ENCODE measurements around the gene SYNE4. TPM values are rescaled to one million over a fixed set of nuclear protein-coding genes. Genes with fewer than 3 reads are reported as not detected.
A peak's percentile ranks its signal among the peaks of the same experiment; 100 is the strongest.

Gene SYNE4
- total and polyA plus RNA-seq, 2 of the 4 experiments (the other 2 are of a cell fraction) = 0.27 TPM; not detected in 1

- TF ChIP-seq RFX5 (IDR thresholded peaks at IDR 0.05; ENCODE audit: low read depth, low read length) = no peak
- no peak for TF ChIP-seq BHLHE40 (IDR thresholded peaks at IDR 0.05; ENCODE audit: low read depth, low read length)
Measured at GRCh38 chr19:35959040-35959967, 49.3 kb downstream of the SYNE4 start (continued).

GRCh38 chr19:35958660-35959039 is 50.0 kb downstream of the SYNE4 start:
- Histone ChIP-seq H3K4me3 (ENCODE audit: insufficient read depth, low read depth, low read length) (no peak overlapping the region), H2BK5ac (ENCODE audit: low read depth, low read length, poor library complexity, severe bottlenecking) (no peak overlapping the region), H4K91ac (ENCODE audit: insufficient read depth, low read depth, low read length) (no peak overlapping the region), H3K9me1 (ENCODE audit: insufficient read depth, low read length) (no peaks in the 10 kb centered on the region), H3K27me3 (ENCODE audit: control insufficient read depth, insufficient read depth, low read length) (peaks cover 36% of the 10 kb centered on the region), H3K14ac (replicated peaks; ENCODE audit: low read depth, low read length) (no peak overlapping the region), H3K4ac (ENCODE audit: low read depth, low read length) (no peak overlapping the region), H3K9ac (ENCODE audit: low read depth, low read length) (no peak overlapping the region), H2AFZ (replicated peaks; ENCODE audit: low read length, poor library complexity) (peak overlapping the region; percentile 65), H3K56ac (ENCODE audit: extremely low read depth, insufficient read depth, low read length) (no peak overlapping the region), H4K8ac (ENCODE audit: low read depth in 2 of 2, low read length in 2 of 2) (no peak overlapping the region), H2AK5ac (ENCODE audit: low read depth, low read length) (no peak overlapping the region), H3K4me1 (ENCODE audit: control insufficient read depth, insufficient read depth, low read length) (no peaks in the 10 kb centered on the region), H2BK120ac (ENCODE audit: low read depth, low read length) (no peak overlapping the region), H3K23ac (ENCODE audit: low read depth, low read length) (no peak overlapping the region), H4K20me1 (ENCODE audit: insufficient read depth, low read length) (no peaks in the 10 kb centered on the region), H3K27ac (ENCODE audit: insufficient read depth, low read length) (no peak overlapping the region), H3K18ac (ENCODE audit: low read depth, low read length) (no peak overlapping the region), H2BK20ac (ENCODE audit: low read depth, low read length) (no peak overlapping the region), H3K4me2 (ENCODE audit: low read depth, low read length) (no peak overlapping the region), H2BK15ac (ENCODE audit: low read depth, low read length) (no peak overlapping the region), H3K79me1 (ENCODE audit: low read depth in 1 of 2, low read length in 2 of 2) (no peaks in the 10 kb centered on the region), H2AK9ac (replicated peaks; ENCODE audit: low read depth, low read length, poor library complexity) (no peak overlapping the region), H4K5ac (ENCODE audit: low read depth, low read length) (no peak overlapping the region), H3K9me3 (ENCODE audit: control insufficient read depth, insufficient read depth, low read length) (peaks cover 2% of the 10 kb centered on the region), H3K36me3 (ENCODE audit: control insufficient read depth, insufficient read depth, low read length) (no peaks in the 10 kb centered on the region)
- ATAC-seq (ENCODE audit: low read depth) = no peak
- CTCF ChIA-PET = interaction anchor here (1.6 kb wide), 1 partner anchor 11 kb away, joined by 3 read pairs; no protein-coding TSS in a partner anchor
- TF ChIP-seq USF2 (IDR thresholded peaks at IDR 0.05; ENCODE audit: low read depth, low read length) = no peak
- TF ChIP-seq RCOR1 (IDR thresholded peaks at IDR 0.05; ENCODE audit: insufficient replicate concordance, low read length) = no peak
- no peak for TF ChIP-seq MXI1 (IDR thresholded peaks at IDR 0.05; ENCODE audit: borderline replicate concordance, low read depth, low read length)
- TF ChIP-seq CTCF (conservative IDR thresholded peaks at IDR 0.05; ENCODE audit: low read depth, low read length) = no peak
- TF ChIP-seq SMC3 (IDR thresholded peaks at IDR 0.05; ENCODE audit: low read depth, low read length) = no peak
- TF ChIP-seq MAZ (IDR thresholded peaks at IDR 0.05; ENCODE audit: borderline replicate concordance, low read depth, low read length) = no peak
- TF ChIP-seq CEBPB (IDR thresholded peaks at IDR 0.05; ENCODE audit: low read depth, low read length) = no peak
- no peak for TF ChIP-seq MAFK (IDR thresholded peaks at IDR 0.05; ENCODE audit: low read depth, low read length)
- dilution Hi-C loops (cut with HindIII; ENCODE audit: low sequenced_read_pairs, unreplicated experiment) = no loop called here
- no TSS peak for BruUV-seq (replicated peaks)
- POLR2A ChIA-PET (ENCODE audit: unreplicated experiment) = no interaction called here
- no peak for DNase-seq
- intact Hi-C loops (cut with micrococcal nuclease) = no loop called here
- 33% methylated on average over 12 of the region's 15 CpGs; no CpG with 5 or more reads in 1 of the 2 experiments for WGBS, 2 experiments (ENCODE audit: extremely low coverage in 2 of 2, insufficient read length in 1 of 2)
- in situ Hi-C loops (cut with MboI; ENCODE audit: low sequenced_read_pairs) = no loop called here
